ENCODE measurements around the gene GRB2. TPM values are rescaled to one million over a fixed set of nuclear protein-coding genes. Genes with fewer than 3 reads are reported as not detected.
"Not testable (repeated sequence)": the region's sequence is repeated elsewhere in the genome, so short reads cannot be mapped to it uniquely, and the experiment has no call there.

The GRB2 gene
- total and polyA plus RNA-seq, 10 donors = 66.8 to 352 (median 209) TPM

- 56 to 71% (median 68%) methylated on average over 10 of the region's 10 CpGs for WGBS, 5 donors
- Histone ChIP-seq H3K9me3 (no peaks in the 10 kb centered on the region), H3K4me1 (peaks cover 0 to 40% (median 14%) of the 10 kb centered on the region in 6 donors), H3K27me3 (replicated peaks in 1 of 7) (no peaks in the 10 kb centered on the region), H3K27ac (peak overlapping the region in 7 of 8 donors; percentile 54 to 82 (median 72)), H3K4me3 (no peak overlapping the region), H3K36me3 (no peaks in the 10 kb centered on the region)
- TF ChIP-seq CTCF (IDR thresholded peaks at IDR 0.05 in 8 of 11, conservative IDR thresholded peaks at IDR 0.05 in 3 of 11) (no peak), POLR2AphosphoS5 (IDR thresholded peaks at IDR 0.05) (peak in 1 of 3 donors; percentile 36)
- intact Hi-C loops (cut with DNase I; ENCODE audit: low total_unique reads) = no loop called here
- no peak for DNase-seq
These were observed 35.4 kb upstream of the GRB2 start for GRCh38 chr17:75440738-75441448.

GRCh38 chr17:75439287-75439686 is 33.8 kb upstream of the GRB2 start:
- Histone ChIP-seq H3K27me3 (replicated peaks in 1 of 7) (peaks cover 0 to 6% (median 0%) of the 10 kb centered on the region in 7 donors), H3K36me3 (no peaks in the 10 kb centered on the region), H3K9me3 (no peaks in the 10 kb centered on the region), H3K4me1 (peaks cover 0 to 37% (median 12%) of the 10 kb centered on the region in 6 donors), H3K4me3 (no peak overlapping the region), H3K27ac (no peak overlapping the region)
- DNase-seq = no peak
- intact Hi-C loops (cut with DNase I; ENCODE audit: low total_unique reads) = no loop called here
- no peak for TF ChIP-seq POLR2AphosphoS5 (IDR thresholded peaks at IDR 0.05)
- no peak for TF ChIP-seq POLR2A (IDR thresholded peaks at IDR 0.05)
- TF ChIP-seq CTCF (IDR thresholded peaks at IDR 0.05 in 8 of 11, conservative IDR thresholded peaks at IDR 0.05 in 3 of 11) = no peak
- 92 to 97% (median 96%) methylated on average over 2 of the region's 2 CpGs for WGBS, 5 donors

DNA sequence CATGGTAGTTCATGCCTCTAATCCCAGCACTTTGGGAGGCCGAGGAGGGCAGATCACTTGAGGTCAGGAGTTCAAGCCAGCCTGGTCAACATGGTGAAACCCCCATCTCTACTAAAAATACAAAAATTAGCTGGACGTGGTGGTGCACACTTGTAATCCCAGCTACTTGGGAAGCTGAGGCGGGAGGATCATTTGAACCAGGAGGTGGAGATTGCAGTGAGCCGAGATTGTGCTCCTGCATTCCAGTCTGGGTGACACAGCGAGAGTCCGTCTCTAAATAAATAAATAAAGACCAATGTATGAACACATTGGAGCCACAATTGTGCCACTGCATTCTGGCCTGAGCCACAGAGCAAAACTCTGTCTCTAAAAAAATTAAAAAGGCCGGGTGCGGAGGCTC is 31.9 kb upstream of the GRB2 start:
- intact Hi-C loops (cut with DNase I; ENCODE audit: low total_unique reads); H3K27ac ChIP-seq; H3K27me3 ChIP-seq (replicated peaks in 1 of 7); DNase-seq; H3K9me3 ChIP-seq; H3K36me3 ChIP-seq; H3K4me3 ChIP-seq: not testable (repeated sequence)
- 87 to 95% (median 94%) methylated on average over 8 of the region's 8 CpGs for WGBS, 5 donors
- H3K4me1 ChIP-seq = peaks cover 0 to 24% (median 10%) of the 10 kb centered on the region in 6 donors

DNA sequence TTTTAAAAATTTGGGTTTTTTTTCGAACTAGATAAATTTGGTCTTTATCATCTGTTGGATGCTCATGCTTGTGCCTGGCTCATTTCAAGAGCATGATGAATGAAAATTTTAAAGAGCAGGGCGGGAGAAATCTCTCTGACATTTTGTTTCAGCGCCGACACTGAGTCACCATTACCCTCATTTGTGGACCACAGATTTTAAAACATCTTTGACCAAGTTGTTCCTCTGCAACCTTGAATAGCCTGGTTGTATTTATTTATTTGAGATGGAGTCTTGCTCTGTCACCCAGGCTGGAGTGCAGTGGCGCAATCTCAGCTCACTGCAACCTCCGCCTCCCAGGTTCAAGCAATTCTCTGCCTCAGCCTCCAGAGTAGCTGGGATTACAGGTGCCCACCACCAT is 29.0 kb upstream of the GRB2 start:
- H3K27ac ChIP-seq; H3K27me3 ChIP-seq (replicated peaks in 1 of 7); H3K4me3 ChIP-seq; DNase-seq; H3K4me1 ChIP-seq; H3K36me3 ChIP-seq; H3K9me3 ChIP-seq; intact Hi-C loops (cut with DNase I; ENCODE audit: low total_unique reads): not testable (repeated sequence)
- WGBS, 5 donors = 88 to 98% (median 94%) methylated on average over 6 of the region's 6 CpGs

GRCh38 chr17:75433218-75433783 is 27.8 kb upstream of the GRB2 start:
- H3K27me3 ChIP-seq (replicated peaks in 1 of 7) = peaks cover 0 to 8% (median 0%) of the 10 kb centered on the region in 7 donors
- no peak for TF ChIP-seq CTCF (IDR thresholded peaks at IDR 0.05 in 8 of 11, conservative IDR thresholded peaks at IDR 0.05 in 3 of 11)
- TF ChIP-seq POLR2A (IDR thresholded peaks at IDR 0.05) = no peak
- no peak for TF ChIP-seq POLR2AphosphoS5 (IDR thresholded peaks at IDR 0.05)
- no peak overlapping the region for H3K4me3 ChIP-seq
- H3K4me1 ChIP-seq = peaks cover 0 to 8% (median 0%) of the 10 kb centered on the region in 6 donors
- H3K36me3 ChIP-seq = no peaks in the 10 kb centered on the region
- intact Hi-C loops (cut with DNase I; ENCODE audit: low total_unique reads) = no loop called here
- DNase-seq = no peak
- no peak overlapping the region for H3K27ac ChIP-seq
- WGBS, 5 donors = 83 to 90% (median 86%) methylated on average over 6 of the region's 6 CpGs
- no peaks in the 10 kb centered on the region for H3K9me3 ChIP-seq

Measured in spleen (tissue), 11 donors.